DND-41 (cell line): ENCODE results near the gene WDR7.

Source experiments
- ATAC-seq: fragments of 200-7000 bp; cut with Tn5 transposase; 3 replicates; pipeline ENCODE4 v1.9.1; 2021; ENCODE audit warnings: low read depth; ENCODE audit not compliant: insufficient read depth
- DNase-seq: peaks from one replicate; pipeline ENCODE4 v3.0.0-alpha.2; 2020
- H2AFZ ChIP-seq: 2 replicates; pipeline ENCODE4 v1.6.0; 2012; ENCODE audit warnings: low read depth, low read length
- H3K27ac ChIP-seq: 2 replicates; pipeline ENCODE4 v1.5.1; 2012; ENCODE audit warnings: low read length, inconsistent platforms
- H3K27me3 ChIP-seq: fragments of 200-600 bp; sonication (generic); 2 replicates; pipeline ENCODE4 v1.6.0; 2012; ENCODE audit warnings: low read length, mild to moderate bottlenecking, inconsistent platforms; ENCODE audit not compliant: insufficient read depth, poor library complexity
- H3K36me3 ChIP-seq: 2 replicates; pipeline ENCODE4 v1.5.1; 2012; ENCODE audit warnings: low read length, inconsistent platforms; ENCODE audit not compliant: insufficient read depth
- H3K4me1 ChIP-seq: 2 replicates; pipeline ENCODE4 v1.5.1; 2012; ENCODE audit warnings: mild to moderate bottlenecking, low read length; ENCODE audit not compliant: insufficient read depth
- H3K4me2 ChIP-seq: 2 replicates; pipeline ENCODE4 v1.6.0; 2012; ENCODE audit warnings: mild to moderate bottlenecking, moderate library complexity, low read length, inconsistent platforms; ENCODE audit not compliant: insufficient read depth
- H3K4me3 ChIP-seq, 2 experiments: fragments of 200-600 bp in 1 of 2; shearing (Covaris generic) in 1 of 2; 2 replicates each; pipeline ENCODE4 v1.5.1; 2012 to 2016; ENCODE audit warnings: inconsistent platforms in 2 of 2, low read length in 2 of 2, mild to moderate bottlenecking in 2 of 2, low read depth in 1 of 2, moderate library complexity in 1 of 2
- H3K79me2 ChIP-seq: 2 replicates; pipeline ENCODE4 v1.6.0; 2012; ENCODE audit warnings: low read length, inconsistent platforms; ENCODE audit not compliant: insufficient read depth
- H3K9ac ChIP-seq: 2 replicates; pipeline ENCODE4 v1.6.0; 2012; ENCODE audit warnings: low read depth, mild to moderate bottlenecking, inconsistent platforms, low read length, moderate library complexity
- H3K9me3 ChIP-seq: 2 replicates; pipeline ENCODE4 v1.5.1; 2012; ENCODE audit warnings: low read length, moderate library complexity, mild to moderate bottlenecking, inconsistent platforms; ENCODE audit not compliant: insufficient read depth, severe bottlenecking
- H4K20me1 ChIP-seq: 2 replicates; pipeline ENCODE4 v1.6.0; 2012; ENCODE audit warnings: low read length; ENCODE audit not compliant: insufficient read depth
- CTCF ChIP-seq: IDR thresholded peaks from 2 replicates; pipeline ENCODE4 v1.5.1; 2012; ENCODE audit warnings: borderline replicate concordance, low read length, moderate library complexity, mild to moderate bottlenecking; ENCODE audit not compliant: poor library complexity, severe bottlenecking; ENCODE audit errors: extremely low read depth
- EZH2 ChIP-seq: IDR thresholded peaks from 3 replicates; pipeline ENCODE4 v1.6.1; 2012; ENCODE audit warnings: borderline replicate concordance, low read depth, mild to moderate bottlenecking, moderate library complexity, low read length, inconsistent platforms; ENCODE audit not compliant: severe bottlenecking

Gene WDR7

GRCh38 chr18:56661360-56662062 is 10.4 kb downstream of the WDR7 start:
- ATAC-seq (no peak), DNase-seq (no peak)
- Histone ChIP-seq H3K9me3 (no peaks in the 10 kb centered on the region), H3K27me3 (no peaks in the 10 kb centered on the region), H3K4me3 (no peak overlapping the region), H3K79me2 (peaks cover 70% of the 10 kb centered on the region), H2AFZ (no peak overlapping the region), H3K4me2 (no peak overlapping the region), H3K9ac (no peak overlapping the region), H3K36me3 (no peaks in the 10 kb centered on the region), H3K27ac (no peak overlapping the region), H4K20me1 (peaks cover 17% of the 10 kb centered on the region; the same call in 1 of the 2 replicates), H3K4me1 (no peaks in the 10 kb centered on the region)
- TF ChIP-seq CTCF = no peak
- TF ChIP-seq EZH2 = no peak

- Histone ChIP-seq H3K4me3 (no peak overlapping the region), H3K27ac (no peak overlapping the region), H3K4me1 (no peaks in the 10 kb centered on the region), H3K27me3 (no peaks in the 10 kb centered on the region), H3K9ac (no peak overlapping the region), H2AFZ (no peak overlapping the region), H3K36me3 (no peaks in the 10 kb centered on the region), H3K79me2 (peaks cover 70% of the 10 kb centered on the region), H3K9me3 (no peaks in the 10 kb centered on the region), H3K4me2 (no peak overlapping the region), H4K20me1 (peaks cover 18% of the 10 kb centered on the region; the same call in 1 of the 2 replicates)
- ATAC-seq = no peak
- DNase-seq = no peak
- TF ChIP-seq CTCF = no peak
- no peak for TF ChIP-seq EZH2
Observed at GRCh38 chr18:56662063-56662408, 10.9 kb downstream of the WDR7 start.

GRCh38 chr18:56662502-56662901 is 11.3 kb downstream of the WDR7 start:
- H4K20me1 ChIP-seq = peaks cover 18% of the 10 kb centered on the region; the same call in 1 of the 2 replicates
- no peaks in the 10 kb centered on the region for H3K9me3 ChIP-seq
- no peak overlapping the region for H3K4me3 ChIP-seq
- no peak overlapping the region for H3K27ac ChIP-seq
- no peak overlapping the region for H3K9ac ChIP-seq
- no peak overlapping the region for H2AFZ ChIP-seq
- H3K36me3 ChIP-seq = no peaks in the 10 kb centered on the region
- H3K4me2 ChIP-seq = no peak overlapping the region
- H3K79me2 ChIP-seq = peaks cover 70% of the 10 kb centered on the region
- no peak for TF ChIP-seq CTCF
- TF ChIP-seq EZH2 = no peak
- H3K4me1 ChIP-seq = no peaks in the 10 kb centered on the region
- ATAC-seq (no peak), DNase-seq (no peak)
- H3K27me3 ChIP-seq = no peaks in the 10 kb centered on the region

GRCh38 chr18:56662902-56663301 is 11.7 kb downstream of the WDR7 start:
- TF ChIP-seq CTCF = no peak
- DNase-seq (no peak), ATAC-seq (no peak)
- no peak overlapping the region for H3K27ac ChIP-seq
- H3K9ac ChIP-seq = no peak overlapping the region
- peaks cover 69% of the 10 kb centered on the region for H3K79me2 ChIP-seq
- H3K4me2 ChIP-seq = no peak overlapping the region
- H4K20me1 ChIP-seq = peaks cover 18% of the 10 kb centered on the region; the same call in 1 of the 2 replicates
- H3K27me3 ChIP-seq = no peaks in the 10 kb centered on the region
- no peak overlapping the region for H3K4me3 ChIP-seq
- no peaks in the 10 kb centered on the region for H3K36me3 ChIP-seq
- H3K4me1 ChIP-seq = no peaks in the 10 kb centered on the region
- no peak overlapping the region for H2AFZ ChIP-seq
- H3K9me3 ChIP-seq = no peaks in the 10 kb centered on the region
